ENCODE results near the gene BBLN.
A peak's percentile ranks its signal among the peaks of the same experiment; 100 is the strongest.

Gene BBLN

DNA sequence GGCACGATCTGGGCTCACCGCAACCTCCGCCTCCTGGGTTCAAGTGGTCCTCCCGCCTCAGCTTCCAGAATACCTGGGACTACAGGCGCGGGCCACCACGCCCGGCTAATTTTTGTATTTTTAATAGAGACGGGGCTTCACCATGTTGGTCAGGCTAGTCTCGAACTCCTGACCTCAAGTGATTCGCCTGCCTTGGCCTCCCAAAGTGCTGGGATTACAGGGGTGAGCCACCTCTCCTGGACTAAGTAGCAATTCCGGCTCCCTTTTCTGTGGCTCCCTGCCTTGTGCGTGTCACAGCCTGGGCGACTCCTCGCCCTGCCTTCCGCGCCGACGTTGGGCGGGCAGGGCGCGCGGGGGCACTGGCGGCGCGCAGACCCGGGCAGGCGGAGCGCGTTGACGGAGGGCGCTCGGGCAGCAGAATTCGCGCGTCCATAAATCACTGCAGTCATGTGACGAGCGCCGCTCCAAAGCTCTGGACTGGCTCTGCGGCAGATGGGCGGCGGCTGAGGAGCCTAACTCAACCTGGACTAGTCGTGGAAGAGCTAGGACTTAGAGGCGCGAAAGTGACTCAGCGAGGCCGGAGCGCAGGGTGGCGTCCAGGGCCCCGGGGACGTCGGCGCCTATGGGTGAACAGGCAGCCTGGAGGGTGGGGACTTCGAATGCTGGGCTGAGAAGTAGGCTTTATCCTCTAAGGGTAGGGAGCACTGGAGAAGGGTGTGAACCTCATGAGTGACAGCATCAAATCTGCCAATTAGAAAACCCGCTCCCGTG is 32.7 kb downstream of the BBLN start:
- DNase-seq = no peak

DNA sequence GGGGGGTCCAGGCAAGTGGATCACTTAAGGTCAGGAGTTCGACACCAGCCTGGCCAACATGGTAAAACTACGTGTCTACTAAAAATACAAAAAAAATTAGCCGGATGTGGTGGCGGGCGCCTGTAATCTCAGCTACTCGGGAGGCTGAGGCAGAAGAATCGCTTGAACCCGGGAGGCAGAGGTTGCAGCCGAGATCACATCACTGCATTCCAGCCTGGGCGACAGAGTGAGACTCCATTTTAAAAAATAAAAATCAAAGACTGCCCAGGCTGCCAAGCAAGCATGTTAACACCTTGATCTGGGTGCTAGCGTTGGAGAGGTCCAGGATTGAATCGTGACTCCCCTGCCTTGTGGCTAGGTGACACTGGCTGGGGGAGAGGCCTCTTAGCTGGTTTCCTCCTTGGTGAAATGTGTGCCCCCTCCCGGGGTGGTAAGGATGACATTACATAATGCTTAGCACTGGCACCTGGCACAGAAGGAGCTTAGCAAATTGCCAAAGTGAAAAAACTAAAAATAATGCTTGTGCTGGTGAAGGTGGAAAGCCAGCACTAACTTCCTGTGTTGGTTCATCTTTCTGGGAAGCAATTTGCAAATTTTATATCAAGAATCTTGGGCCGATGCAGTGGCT is 33.5 kb downstream of the BBLN start:
- DNase-seq = no peak

DNA sequence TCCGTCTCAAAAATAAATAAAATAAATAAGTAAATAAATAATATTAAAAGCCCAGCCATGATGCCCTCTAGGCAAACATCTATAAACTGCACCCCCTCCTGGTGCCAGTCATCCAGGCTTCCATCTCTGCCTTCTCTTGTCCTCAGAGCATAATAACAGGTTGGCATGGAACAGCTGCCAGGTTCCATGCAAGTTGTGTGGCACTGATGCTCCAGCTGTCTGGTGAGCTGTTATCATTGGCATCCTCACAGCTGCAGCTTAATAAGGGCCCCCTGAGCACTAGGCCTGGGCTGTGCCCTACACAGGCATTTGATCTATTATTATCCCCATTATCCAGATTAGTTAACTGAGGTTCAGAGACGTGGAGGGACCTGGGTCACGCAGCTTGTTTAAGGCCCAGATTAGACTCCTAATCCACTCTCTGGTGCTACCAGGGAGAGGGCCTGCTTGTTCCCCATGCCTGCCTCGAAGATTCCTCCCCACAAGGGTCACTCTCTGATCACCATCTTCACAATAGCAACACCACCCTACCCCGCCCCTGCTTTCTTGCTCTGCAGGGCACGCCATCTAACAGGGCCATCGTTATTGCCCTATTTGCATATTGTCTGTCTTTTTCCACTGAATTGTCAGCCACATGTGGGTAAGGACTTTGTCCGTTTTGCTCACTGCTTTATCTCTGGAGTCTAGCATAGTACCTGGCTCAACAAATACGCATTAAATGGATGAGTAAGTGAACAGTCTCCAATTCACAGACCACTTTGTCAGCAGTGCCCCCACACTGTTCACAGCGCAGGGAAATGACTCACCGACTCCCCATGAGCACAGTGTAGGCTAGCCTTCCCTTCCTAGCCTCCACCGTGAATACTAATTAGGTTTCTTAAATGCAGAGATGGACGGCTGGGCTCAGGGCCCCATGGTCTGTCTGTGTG is 41.6 kb downstream of the BBLN start:
- DNase-seq = no peak

DNA sequence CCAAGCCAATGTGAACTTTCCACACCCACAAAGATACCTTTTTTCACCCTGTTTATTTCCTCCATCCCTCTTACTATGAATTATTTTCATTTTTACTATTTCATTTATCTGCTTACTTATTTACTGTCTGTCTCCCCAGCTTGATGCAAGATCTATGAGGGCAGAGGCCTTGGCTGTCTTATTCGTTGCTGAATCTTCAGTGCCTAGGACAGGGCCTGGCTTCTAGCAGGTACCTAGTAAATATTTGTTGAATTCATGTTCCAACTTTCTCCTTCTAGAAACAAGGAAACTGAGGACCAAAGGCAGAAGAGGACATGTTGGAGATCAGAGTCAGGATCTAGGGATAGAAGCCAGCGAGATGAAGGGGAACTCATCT is 42.6 kb downstream of the BBLN start:
- DNase-seq = no peak

DNA sequence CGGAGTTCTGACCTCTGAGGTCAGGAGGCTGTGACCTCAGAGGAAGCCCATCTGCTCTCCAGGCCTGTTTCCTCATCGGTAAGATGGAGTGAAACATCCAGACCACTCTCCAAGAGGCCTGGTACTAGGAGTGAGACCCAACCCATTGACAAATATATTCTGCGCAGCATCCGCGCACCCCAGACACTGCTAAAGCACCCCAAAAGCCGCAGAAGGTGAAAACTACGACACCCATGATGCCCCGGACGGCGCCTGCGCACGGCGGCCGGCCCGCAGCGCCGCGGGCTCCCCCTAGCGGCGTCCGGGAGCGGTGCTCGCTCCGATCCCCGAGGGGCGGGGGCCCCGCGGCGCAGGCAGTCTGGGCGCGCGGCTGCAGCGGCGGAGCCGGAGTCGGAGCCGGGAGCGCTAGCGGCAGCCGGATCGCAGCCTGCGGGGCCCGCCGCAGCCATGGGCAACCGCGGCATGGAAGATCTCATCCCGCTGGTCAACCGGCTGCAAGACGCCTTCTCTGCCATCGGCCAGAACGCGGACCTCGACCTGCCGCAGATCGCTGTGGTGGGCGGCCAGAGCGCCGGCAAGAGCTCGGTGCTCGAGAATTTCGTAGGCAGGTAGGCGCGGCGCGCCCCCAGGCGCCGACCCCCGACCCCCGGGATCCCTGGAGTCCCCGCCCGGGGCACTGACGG is 43.1 kb downstream of the BBLN start, which contains the start of gene DNM1:
Gene DNM1, plus strand, starts transcription at position 356 of the 683 bp plus-strand sequence. Its CDS starts 92 bp downstream, at position 448.
- DNase-seq = peak; percentile 76

DNA sequence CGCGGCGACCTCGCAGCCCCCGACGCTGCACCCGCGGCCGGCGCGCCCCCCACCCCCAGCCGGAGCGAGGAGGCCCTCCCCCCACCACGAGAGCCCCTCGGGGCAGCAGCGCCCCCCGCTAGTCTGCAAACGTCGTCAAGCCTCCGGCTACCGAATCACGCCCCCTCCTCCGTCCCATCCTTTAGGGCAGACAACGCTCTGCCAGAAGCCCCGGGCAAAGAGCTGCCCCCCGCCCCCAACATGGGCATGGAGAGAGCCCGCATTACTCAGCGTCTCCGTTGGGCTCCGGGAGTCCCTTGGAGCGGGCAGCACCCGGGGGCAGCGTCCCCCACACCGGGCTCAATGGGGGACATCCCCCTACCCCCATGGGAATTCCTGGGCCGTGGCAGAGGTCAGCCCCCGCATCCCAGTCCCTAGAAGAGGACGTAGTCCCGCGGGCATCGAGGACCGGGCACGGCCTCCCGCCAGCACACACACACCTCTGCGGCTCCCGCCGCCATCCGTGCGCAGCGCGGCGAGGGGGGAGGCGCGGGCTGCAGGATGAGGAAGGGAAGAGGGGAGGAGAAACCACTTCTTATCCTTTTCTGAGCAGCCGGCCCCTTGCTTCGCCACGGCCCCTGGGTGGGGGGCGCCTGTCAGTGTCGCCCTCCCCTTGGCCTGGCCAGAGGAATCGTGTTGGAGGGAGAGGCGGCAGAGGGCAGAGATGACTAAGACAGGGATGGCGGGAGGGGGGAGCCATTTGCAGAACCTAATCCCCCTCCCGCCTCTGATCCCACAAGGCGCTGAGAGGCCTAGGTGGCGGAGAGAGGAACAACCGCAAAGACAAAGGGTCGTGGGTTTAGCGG is 43.9 kb downstream of the BBLN start:
- no peak for DNase-seq

DNA sequence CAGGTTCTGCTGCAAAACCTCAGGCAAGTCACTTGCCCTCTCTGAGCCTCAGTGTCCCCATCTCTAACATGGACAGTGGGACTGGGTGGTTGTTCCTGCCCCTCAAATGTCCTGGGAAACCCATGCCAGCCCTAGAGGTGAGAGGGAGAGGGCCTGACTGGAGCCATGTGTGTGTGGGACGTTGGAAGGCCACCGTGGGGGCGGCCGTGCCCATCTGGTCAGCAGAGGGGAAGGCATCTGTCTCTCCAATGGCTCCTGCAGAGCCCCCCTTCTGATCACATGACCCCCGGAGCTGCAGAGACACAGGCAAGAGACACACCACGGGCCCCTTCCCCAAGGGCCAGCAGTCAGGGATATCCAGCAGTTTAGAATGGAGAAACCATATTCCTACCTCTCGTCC is 44.8 kb downstream of the BBLN start:
- DNase-seq = no peak

DNA sequence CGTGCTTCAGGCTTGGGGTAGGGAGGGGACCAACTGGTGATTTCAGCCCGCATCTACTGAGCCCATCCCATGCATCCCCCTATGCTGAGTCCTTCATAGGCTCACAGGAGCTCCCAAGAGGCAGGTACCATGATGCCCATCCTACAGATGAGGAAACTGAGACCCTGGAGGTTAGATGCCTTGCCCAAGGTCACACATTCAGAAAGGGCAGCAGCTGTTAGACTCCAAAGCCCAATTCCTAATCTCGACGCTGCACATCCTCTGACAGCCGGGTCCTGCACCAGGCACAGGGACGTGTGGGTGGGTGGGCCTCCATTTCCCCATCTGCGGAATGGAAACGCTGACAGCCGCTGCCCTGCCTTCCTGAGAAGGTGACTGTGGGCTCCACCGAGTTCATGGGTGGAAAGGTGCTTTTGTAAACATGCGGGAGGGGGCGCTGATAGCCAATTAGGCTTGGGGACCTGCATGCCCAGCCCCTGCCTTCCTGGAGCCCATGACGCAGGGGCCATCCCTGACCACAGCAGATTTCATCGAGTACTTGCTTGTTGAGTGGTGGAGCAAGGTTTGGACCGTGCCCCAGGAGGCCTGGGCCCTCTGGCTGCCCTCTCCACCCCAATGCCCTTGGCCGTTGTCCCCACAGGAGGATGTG is 45.4 kb downstream of the BBLN start:
- DNase-seq = no peak

DNA sequence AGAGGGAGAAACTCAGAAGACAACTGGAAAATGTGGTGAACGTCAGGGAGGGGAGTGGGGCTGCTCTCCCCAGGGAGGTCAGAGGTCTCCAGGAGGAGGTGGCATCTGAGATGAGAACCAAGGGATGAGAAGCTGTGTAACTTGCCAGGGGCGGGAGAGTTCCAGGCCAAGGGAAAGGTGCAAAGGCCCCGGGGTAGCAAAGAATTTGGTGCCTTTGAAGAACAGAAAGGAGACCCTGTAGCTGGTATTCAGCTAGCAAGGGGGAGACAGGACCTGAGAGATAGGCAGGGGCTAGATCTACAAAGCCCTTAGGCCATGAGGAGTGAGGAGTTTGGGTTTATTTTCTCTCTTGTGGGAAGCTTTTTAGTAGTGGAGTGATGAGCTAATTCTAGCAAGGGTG is 46.4 kb downstream of the BBLN start:
- DNase-seq = no peak

DNA sequence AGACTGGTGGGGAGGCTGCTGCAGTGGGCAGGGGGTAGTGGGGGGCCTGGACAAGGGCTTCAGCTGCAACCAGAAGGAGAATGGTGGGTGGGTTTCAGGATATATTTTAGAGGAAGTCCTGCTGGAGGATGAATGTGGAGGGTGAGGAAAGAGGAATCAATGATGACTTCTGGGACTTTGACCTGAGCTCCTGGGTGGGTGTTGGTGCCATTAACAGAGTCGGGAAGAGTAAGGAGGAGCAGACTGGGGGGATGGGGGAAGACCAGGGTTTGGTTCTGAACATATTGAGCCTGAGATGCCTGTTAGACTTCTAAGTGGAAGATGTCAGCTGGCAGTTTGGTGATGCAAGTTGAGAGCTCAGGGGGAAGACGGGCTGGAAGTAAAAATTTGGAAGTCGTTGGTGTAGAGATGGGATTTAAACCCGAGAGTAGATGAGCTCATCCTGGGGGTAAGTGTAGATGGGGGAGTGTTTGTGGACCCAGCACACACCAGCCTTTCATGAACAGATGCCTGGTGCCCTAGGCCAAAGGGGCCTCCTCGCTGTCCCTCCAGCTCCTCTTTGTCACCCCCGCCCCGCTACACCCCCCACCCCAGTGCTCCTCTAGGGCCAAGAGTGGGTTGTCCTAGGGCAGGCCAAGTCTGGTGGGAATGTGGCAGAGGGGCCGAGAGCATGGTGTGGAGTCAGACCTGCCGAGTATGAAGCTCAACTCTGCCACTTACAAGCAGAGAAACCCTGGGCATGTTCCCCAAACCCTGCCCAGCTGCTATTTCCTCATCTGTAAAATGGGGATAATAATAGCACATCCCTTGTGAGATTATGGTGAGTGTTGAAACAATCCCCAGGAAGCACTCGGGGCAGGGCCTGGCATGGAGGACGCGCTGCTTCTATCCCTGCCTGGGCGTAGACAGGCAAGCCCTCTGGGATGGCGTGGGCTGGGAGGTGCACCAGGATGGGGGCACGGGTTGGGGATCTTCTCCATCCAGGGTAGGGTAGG is 47.1 kb downstream of the BBLN start:
- DNase-seq = no peak

DNA sequence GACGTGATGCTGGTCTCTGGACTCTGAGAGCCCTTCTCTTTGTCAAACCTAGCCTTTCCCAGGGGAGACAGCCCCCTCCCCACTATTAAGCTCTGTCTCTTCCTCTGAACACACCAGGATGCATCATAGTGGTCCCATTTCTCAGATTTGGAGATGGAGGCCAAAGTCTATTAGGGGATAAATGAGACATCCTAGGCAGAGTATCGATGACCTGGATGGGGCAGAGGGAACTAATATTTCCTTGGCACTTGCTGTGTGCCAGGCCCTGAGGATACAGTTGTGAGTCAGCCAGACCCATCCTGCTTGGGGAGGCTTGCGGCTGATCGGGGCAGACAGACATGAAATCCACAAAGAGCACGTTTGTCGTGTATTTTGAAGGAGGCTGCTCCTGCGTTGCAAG is 48.3 kb downstream of the BBLN start:
- DNase-seq = no peak

DNA sequence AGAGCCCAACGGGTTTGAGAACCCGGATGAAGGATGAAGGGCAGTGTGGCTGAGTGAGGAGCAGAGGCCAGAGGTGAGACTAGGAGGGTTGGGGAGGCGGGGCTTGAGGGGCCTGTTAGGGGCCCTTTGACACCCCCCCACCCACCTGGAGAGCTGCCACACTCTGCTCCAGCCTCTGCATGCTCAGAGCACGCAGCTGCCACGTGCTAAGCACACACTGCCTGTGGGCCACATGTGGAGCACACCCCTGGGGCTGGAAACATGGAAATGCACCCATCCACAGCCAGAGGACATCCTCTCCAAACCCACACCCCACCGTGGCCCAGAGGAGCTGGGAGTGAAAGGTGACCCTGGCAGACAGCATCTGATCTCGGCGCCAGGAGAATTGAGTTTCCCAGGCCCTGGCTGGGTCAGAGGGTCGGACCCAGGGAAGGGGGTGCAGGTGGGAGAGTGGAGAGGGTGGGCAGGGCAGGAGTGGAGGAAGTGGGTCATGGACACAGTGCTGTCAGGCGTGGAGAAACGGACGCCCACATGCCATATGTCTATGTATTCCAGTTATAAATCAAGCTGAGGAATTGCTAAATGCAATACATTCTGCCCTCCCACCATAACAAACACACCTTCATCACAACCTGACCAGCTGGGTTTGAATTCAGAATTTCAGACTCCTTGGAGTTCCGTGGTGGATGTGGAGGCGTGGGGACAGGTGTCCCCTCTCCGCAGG is 49.0 kb downstream of the BBLN start:
- DNase-seq = no peak

DNA sequence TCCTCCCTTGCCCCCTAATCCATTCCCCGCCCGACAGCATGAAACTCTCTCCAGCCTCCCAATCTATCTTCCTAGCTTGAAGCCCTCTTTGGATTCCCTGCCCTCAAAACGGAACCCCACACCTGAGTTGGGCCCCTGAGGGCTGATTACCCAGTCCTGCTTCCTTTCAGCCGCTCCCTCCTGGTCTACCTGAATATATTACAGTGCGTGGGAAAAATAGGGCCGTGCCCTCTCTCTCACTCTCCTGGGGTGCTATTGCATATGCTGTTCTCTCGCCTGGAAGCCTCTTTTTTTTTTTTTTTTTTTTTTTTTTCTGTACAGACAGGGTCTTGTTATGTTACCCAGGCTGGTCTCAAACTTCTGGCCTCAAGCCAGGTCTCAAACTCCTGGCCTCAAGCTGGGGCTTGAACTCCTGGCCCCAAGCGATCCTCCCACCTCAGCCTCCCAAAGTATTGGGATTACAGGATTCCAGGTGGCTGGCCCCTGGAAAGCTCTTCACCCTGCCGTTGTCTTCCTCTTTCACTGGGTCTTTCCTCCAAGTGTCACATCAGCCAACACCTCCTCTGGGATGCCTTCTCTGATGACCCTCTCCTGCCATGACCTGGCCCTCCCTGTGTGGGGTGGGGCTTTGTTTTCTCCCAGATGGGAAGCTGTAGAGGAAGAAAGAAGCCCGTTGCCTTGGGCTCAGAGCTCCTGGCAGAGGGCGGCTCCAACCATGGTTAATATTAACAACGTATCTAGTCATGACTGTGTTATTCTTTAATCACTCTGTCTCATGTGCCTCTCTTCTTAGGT is 51.3 kb downstream of the BBLN start:
- no peak for DNase-seq

DNA sequence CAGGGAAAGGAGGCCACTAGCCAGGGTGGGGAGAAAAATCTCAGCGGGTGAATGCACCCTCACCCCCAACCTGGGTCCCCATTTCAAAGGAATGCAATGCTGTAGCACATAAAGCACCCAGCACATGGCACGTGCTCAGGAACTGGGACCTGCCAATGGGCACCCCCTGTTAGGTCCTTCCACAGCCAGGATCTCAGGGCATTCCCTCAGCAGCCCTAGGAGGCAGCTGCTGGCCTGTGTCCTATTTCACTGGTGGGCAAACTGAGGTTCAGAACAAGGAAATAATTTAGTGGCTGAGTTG is 51.9 kb downstream of the BBLN start:
- no peak for DNase-seq
